ENCODE results near the gene TTC3.

Gene TTC3

GRCh38 chr21:37071561-37072273, 1.3 kb upstream of the TTC3 start:
- no peak for ATAC-seq (ENCODE audit: insufficient read depth, low read depth)
- H3K79me2 ChIP-seq (ENCODE audit: insufficient read depth, low read length) = peaks cover 51% of the 10 kb centered on the region

GRCh38 chr21:37072274-37072987, 623 bp upstream of the TTC3 start:
- H2AFZ ChIP-seq (ENCODE audit: low read depth, low read length) = peak overlapping the region; percentile 75
- no peaks in the 10 kb centered on the region for H3K27me3 ChIP-seq (ENCODE audit: insufficient read depth, low read length, poor library complexity)
- H4K20me1 ChIP-seq (ENCODE audit: insufficient read depth, low read length) = peaks cover 20% of the 10 kb centered on the region; the same call in 1 of the 2 replicates
- peaks cover 47% of the 10 kb centered on the region for H3K4me1 ChIP-seq (ENCODE audit: insufficient read depth, low read length)
- H3K79me2 ChIP-seq (ENCODE audit: insufficient read depth, low read length) = peaks cover 59% of the 10 kb centered on the region
- DNase-seq = no peak
- TF ChIP-seq EZH2 (IDR thresholded peaks at IDR 0.05; ENCODE audit: borderline replicate concordance, low read depth, low read length, severe bottlenecking) = no peak
- no peak for TF ChIP-seq CTCF (IDR thresholded peaks at IDR 0.05; ENCODE audit: borderline replicate concordance, extremely low read depth, low read length, poor library complexity, severe bottlenecking)
- peak; percentile 69 for ATAC-seq (ENCODE audit: insufficient read depth, low read depth)
- no peaks in the 10 kb centered on the region for H3K9me3 ChIP-seq (ENCODE audit: insufficient read depth, low read length, severe bottlenecking)
- peak overlapping the region; percentile 77 for H3K27ac ChIP-seq (ENCODE audit: low read length)
- H3K4me2 ChIP-seq (ENCODE audit: insufficient read depth, low read length) = peak overlapping the region; percentile 92
- peaks cover 15% of the 10 kb centered on the region for H3K36me3 ChIP-seq (ENCODE audit: insufficient read depth, low read length)
- H3K9ac ChIP-seq (ENCODE audit: low read depth, low read length) = peak overlapping the region; percentile 93
- H3K4me3 ChIP-seq (ENCODE audit: low read depth in 1 of 2, low read length in 2 of 2) = peak overlapping the region; percentile 35 to 81

More at GRCh38 chr21:37071561-37072273, 1.3 kb upstream of the TTC3 start:
- no peaks in the 10 kb centered on the region for H3K9me3 ChIP-seq (ENCODE audit: insufficient read depth, low read length, severe bottlenecking)
- H3K4me2 ChIP-seq (ENCODE audit: insufficient read depth, low read length) = peak overlapping the region; percentile 92
- peak overlapping the region; percentile 77 for H3K27ac ChIP-seq (ENCODE audit: low read length)
- H3K4me3 ChIP-seq (ENCODE audit: low read depth in 1 of 2, low read length in 2 of 2) = peak overlapping the region; percentile 35 to 81
- H3K36me3 ChIP-seq (ENCODE audit: insufficient read depth, low read length) = peaks cover 15% of the 10 kb centered on the region
- DNase-seq = peak; percentile 29
- peaks cover 47% of the 10 kb centered on the region for H3K4me1 ChIP-seq (ENCODE audit: insufficient read depth, low read length)
- H2AFZ ChIP-seq (ENCODE audit: low read depth, low read length) = peak overlapping the region; percentile 75
- no peaks in the 10 kb centered on the region for H3K27me3 ChIP-seq (ENCODE audit: insufficient read depth, low read length, poor library complexity)
- H4K20me1 ChIP-seq (ENCODE audit: insufficient read depth, low read length) = peaks cover 18% of the 10 kb centered on the region; the same call in 1 of the 2 replicates
- TF ChIP-seq EZH2 (IDR thresholded peaks at IDR 0.05; ENCODE audit: borderline replicate concordance, low read depth, low read length, severe bottlenecking) = no peak
- TF ChIP-seq CTCF (IDR thresholded peaks at IDR 0.05; ENCODE audit: borderline replicate concordance, extremely low read depth, low read length, poor library complexity, severe bottlenecking) = no peak
- peak overlapping the region; percentile 93 for H3K9ac ChIP-seq (ENCODE audit: low read depth, low read length)

- Histone ChIP-seq H4K20me1 (ENCODE audit: insufficient read depth, low read length) (peaks cover 24% of the 10 kb centered on the region; the same call in 1 of the 2 replicates), H3K9me3 (ENCODE audit: insufficient read depth, low read length, severe bottlenecking) (no peaks in the 10 kb centered on the region), H3K27ac (ENCODE audit: low read length) (peak overlapping the region; percentile 81), H3K4me3 (ENCODE audit: low read depth in 1 of 2, low read length in 2 of 2) (peak overlapping the region; percentile 57 to 81), H3K27me3 (ENCODE audit: insufficient read depth, low read length, poor library complexity) (no peaks in the 10 kb centered on the region), H3K36me3 (ENCODE audit: insufficient read depth, low read length) (peaks cover 13% of the 10 kb centered on the region), H3K4me2 (ENCODE audit: insufficient read depth, low read length) (peak overlapping the region; percentile 95), H3K4me1 (ENCODE audit: insufficient read depth, low read length) (peaks cover 47% of the 10 kb centered on the region), H2AFZ (ENCODE audit: low read depth, low read length) (peak overlapping the region; percentile 91), H3K79me2 (ENCODE audit: insufficient read depth, low read length) (peaks cover 70% of the 10 kb centered on the region), H3K9ac (ENCODE audit: low read depth, low read length) (peak overlapping the region; percentile 93)
- DNase-seq (peak; percentile 64), ATAC-seq (ENCODE audit: insufficient read depth, low read depth) (peak; percentile 44)
- peak; percentile 39 for TF ChIP-seq CTCF (IDR thresholded peaks at IDR 0.05; ENCODE audit: borderline replicate concordance, extremely low read depth, low read length, poor library complexity, severe bottlenecking)
- no peak for TF ChIP-seq EZH2 (IDR thresholded peaks at IDR 0.05; ENCODE audit: borderline replicate concordance, low read depth, low read length, severe bottlenecking)
These were observed 553 bp downstream of the TTC3 start for GRCh38 chr21:37073417-37074196.

Data from DND-41 (cell line).